DOHH2 (cell line): ENCODE data around the gene CPAMD8.
"Not testable (repeated sequence)": the region's sequence is repeated elsewhere in the genome, so short reads cannot be mapped to it uniquely, and the experiment has no call there.

Source experiments
- H3F3A ChIP-seq: fragments of 200-600 bp; sonication (generic), shearing (Covaris generic); 2 replicates; pipeline ENCODE4 v1.6.0; 2016; ENCODE audit warnings: antibody characterized with exemption, mild to moderate bottlenecking; ENCODE audit not compliant: control insufficient read depth, insufficient read depth
- H3K27ac ChIP-seq: fragments of 200-600 bp; sonication (generic); 2 replicates; pipeline ENCODE4 v1.5.1; 2014; ENCODE audit warnings: low read depth, mild to moderate bottlenecking, low read length, moderate library complexity
- H3K27me3 ChIP-seq: fragments of 200-600 bp; sonication (generic); 2 replicates; pipeline ENCODE4 v1.6.1; 2014; ENCODE audit warnings: mild to moderate bottlenecking, low read length, mixed read lengths; ENCODE audit not compliant: control insufficient read depth
- H3K36me3 ChIP-seq: fragments of 200-600 bp; sonication (generic); 2 replicates; pipeline ENCODE4 v1.6.1; 2014; ENCODE audit warnings: mild to moderate bottlenecking, low read length, moderate library complexity, mixed read lengths; ENCODE audit not compliant: control insufficient read depth
- H3K4me1 ChIP-seq: fragments of 200-600 bp; sonication (generic); 2 replicates; pipeline ENCODE4 v1.6.1; 2014; ENCODE audit warnings: mild to moderate bottlenecking, low read length, mixed read lengths; ENCODE audit not compliant: control insufficient read depth
- H3K4me2 ChIP-seq: fragments of 200-600 bp; sonication (generic); 2 replicates; pipeline ENCODE4 v1.6.0; 2014; ENCODE audit warnings: mild to moderate bottlenecking, low read length, moderate library complexity
- H3K4me3 ChIP-seq: fragments of 200-600 bp; sonication (generic); 2 replicates; pipeline ENCODE4 v1.5.1; 2014; ENCODE audit warnings: mild to moderate bottlenecking, low read length, mixed read lengths
- H3K79me2 ChIP-seq: fragments of 200-600 bp; sonication (generic); 2 replicates; pipeline ENCODE4 v1.6.1; 2014; ENCODE audit warnings: mild to moderate bottlenecking, low read length, mixed read lengths; ENCODE audit not compliant: control insufficient read depth
- H3K9me2 ChIP-seq: fragments of 200-600 bp; sonication (generic); replicated peaks from 2 replicates; pipeline ENCODE4 v1.6.1; 2014; ENCODE audit warnings: mild to moderate bottlenecking, low read length, mixed read lengths; ENCODE audit not compliant: control insufficient read depth
- H3K9me3 ChIP-seq: fragments of 200-600 bp; sonication (generic); 2 replicates; pipeline ENCODE4 v1.6.1; 2014; ENCODE audit warnings: antibody characterized with exemption, low read length, mixed read lengths; ENCODE audit not compliant: control insufficient read depth, insufficient read depth
- H4K20me1 ChIP-seq: fragments of 200-600 bp; sonication (generic); 2 replicates; pipeline ENCODE4 v1.6.0; 2014; ENCODE audit warnings: low read depth, mild to moderate bottlenecking, antibody characterized with exemption, low read length, moderate library complexity; ENCODE audit not compliant: control insufficient read depth, insufficient read depth
- EZH2phosphoT487 ChIP-seq: fragments of 200-600 bp; sonication (generic); IDR thresholded peaks from 2 replicates; pipeline ENCODE4 v1.6.1; 2017; ENCODE audit warnings: borderline replicate concordance, mild to moderate bottlenecking, antibody characterized with exemption, low read length, moderate library complexity, mixed read lengths
- TF ChIP-seq, protein P1 (sequence below): fragments of 200-600 bp; sonication (generic); IDR thresholded peaks from one replicate; pipeline ENCODE4 v1.5.1; 2014; ENCODE audit warnings: antibody characterized with exemption, mild to moderate bottlenecking, low read depth, low read length; ENCODE audit not compliant: poor library complexity, severe bottlenecking

CPAMD8 gene

DNA sequence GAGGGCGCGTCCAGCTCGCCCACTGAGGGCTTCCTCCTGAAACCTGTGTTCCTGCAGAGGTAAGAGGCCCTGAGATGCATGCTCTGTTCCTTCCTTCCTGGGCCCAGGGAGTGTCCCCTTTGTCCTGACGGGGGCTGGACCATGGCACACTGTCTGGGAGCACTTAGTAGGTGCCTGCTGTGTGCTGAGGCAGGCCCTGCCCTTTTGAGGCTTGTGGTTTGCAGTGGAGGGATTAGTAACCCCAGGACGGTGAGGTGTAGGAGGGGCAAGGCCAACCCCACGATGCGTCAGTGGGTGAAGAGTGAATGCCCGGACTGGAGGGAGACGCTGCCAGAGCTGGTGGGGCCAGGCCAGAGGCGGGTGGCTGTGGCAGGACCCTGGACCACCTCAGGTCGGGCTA is 149.0 kb downstream of the CPAMD8 start:
- H3K4me1 ChIP-seq = peaks cover 7% of the 10 kb centered on the region
- peaks cover 71% of the 10 kb centered on the region for H3K36me3 ChIP-seq
- no peaks in the 10 kb centered on the region for H3K9me2 ChIP-seq
- no peak overlapping the region for H3K4me2 ChIP-seq
- peaks cover 32% of the 10 kb centered on the region for H3K79me2 ChIP-seq
- TF ChIP-seq EZH2phosphoT487 = no peak
- TF ChIP-seq, protein P1, sequence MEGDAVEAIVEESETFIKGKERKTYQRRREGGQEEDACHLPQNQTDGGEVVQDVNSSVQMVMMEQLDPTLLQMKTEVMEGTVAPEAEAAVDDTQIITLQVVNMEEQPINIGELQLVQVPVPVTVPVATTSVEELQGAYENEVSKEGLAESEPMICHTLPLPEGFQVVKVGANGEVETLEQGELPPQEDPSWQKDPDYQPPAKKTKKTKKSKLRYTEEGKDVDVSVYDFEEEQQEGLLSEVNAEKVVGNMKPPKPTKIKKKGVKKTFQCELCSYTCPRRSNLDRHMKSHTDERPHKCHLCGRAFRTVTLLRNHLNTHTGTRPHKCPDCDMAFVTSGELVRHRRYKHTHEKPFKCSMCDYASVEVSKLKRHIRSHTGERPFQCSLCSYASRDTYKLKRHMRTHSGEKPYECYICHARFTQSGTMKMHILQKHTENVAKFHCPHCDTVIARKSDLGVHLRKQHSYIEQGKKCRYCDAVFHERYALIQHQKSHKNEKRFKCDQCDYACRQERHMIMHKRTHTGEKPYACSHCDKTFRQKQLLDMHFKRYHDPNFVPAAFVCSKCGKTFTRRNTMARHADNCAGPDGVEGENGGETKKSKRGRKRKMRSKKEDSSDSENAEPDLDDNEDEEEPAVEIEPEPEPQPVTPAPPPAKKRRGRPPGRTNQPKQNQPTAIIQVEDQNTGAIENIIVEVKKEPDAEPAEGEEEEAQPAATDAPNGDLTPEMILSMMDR = no peak
- H3F3A ChIP-seq = no peaks in the 10 kb centered on the region
- H4K20me1 ChIP-seq = no peaks in the 10 kb centered on the region
- peaks cover 18% of the 10 kb centered on the region; the same call in 1 of the 2 replicates for H3K9me3 ChIP-seq
- H3K4me3 ChIP-seq = no peak overlapping the region
- H3K27me3 ChIP-seq = no peaks in the 10 kb centered on the region
- no peak overlapping the region for H3K27ac ChIP-seq

DNA sequence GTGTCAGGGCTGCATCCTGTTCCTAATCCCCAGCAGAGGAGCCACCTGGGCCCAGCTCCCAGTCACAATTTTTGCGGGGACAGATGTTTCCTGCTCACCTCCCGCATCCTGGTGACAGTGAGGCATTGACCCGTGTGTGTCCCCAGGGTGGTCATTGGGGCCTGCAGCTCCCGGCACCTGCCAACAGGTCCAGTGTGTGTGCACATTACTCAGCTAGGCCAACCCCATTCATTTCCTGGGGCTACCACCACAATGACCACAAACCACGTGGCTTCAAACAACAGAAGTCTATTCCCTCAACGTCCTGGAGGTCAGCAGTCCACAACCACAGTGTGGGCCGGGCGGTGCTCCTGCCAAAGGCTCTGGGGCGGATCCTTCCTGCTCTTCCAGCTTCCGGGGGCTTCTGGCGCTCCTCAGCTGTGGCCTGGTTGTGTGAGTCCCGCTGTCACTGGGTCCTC is 149.7 kb downstream of the CPAMD8 start:
- Histone ChIP-seq H3K4me2 (no peak overlapping the region), H3K36me3 (peaks cover 76% of the 10 kb centered on the region)

DNA sequence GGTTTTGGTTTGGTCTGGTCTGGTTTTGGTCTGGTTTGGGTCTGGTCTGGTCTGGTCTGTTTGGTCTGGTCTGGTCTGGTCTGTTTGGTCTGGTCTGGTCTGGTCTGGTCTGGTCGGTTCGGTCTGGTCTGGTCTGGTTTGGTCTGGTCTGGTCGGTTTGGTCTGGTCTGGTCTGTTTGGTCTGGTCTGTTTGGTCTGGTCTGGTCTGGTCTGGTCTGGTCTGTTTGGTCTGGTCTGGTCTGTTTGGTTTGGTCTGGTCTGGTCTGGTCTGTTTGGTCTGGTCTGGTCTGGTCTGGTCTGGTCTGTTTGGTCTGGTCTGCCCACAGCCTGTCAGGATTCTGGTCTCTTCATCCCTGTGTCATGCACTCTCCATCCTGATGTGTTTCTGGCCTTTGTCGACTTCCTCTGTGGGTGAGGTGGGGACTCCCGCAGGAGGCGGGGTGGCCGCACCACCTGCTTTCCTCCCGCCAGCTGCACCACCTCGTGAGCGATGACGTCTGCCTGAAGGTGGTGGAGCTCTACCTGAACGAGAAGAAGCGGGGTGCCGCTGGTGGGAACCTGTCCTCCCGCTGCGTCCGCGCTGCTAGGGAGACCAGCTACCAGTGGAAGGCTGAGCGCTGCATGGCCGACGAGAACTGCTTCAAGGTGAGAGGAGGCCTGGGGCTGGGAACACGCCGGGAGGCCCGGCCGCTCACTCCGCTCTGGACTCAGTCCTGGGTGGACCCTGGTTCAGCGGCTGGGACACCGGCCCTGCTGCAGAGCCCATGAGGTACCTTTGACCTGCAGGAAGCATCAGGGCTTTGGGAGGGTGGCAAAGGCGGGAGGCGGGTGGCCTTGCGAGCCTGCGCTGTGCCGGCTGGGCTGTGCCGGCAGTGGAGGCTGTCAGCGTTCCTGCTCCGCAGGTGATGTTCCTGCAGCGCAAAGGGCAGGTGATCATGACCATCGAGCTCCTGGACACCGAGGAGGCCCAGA is 150.7 kb downstream of the CPAMD8 start:
- Histone ChIP-seq H3K4me2 (no peak overlapping the region), H3K79me2 (peaks cover 32% of the 10 kb centered on the region), H3K4me1 (peaks cover 7% of the 10 kb centered on the region), H3K36me3 (peaks cover 85% of the 10 kb centered on the region), H3K9me3 (peaks cover 9% of the 10 kb centered on the region; the same call in 1 of the 2 replicates), H3K4me3 (no peak overlapping the region), H3K9me2 (no peaks in the 10 kb centered on the region), H3F3A (no peaks in the 10 kb centered on the region), H4K20me1 (no peaks in the 10 kb centered on the region), H3K27ac (no peak overlapping the region), H3K27me3 (no peaks in the 10 kb centered on the region)
- TF ChIP-seq EZH2phosphoT487 = no peak
- TF ChIP-seq, protein P1 = no peak

More for the DNA sequence above, 149.7 kb downstream of the CPAMD8 start:
- peaks cover 18% of the 10 kb centered on the region; the same call in 1 of the 2 replicates for H3K9me3 ChIP-seq
- no peak overlapping the region for H3K27ac ChIP-seq
- no peaks in the 10 kb centered on the region for H4K20me1 ChIP-seq
- H3K9me2 ChIP-seq = no peaks in the 10 kb centered on the region
- H3F3A ChIP-seq = no peaks in the 10 kb centered on the region
- H3K4me1 ChIP-seq = peaks cover 7% of the 10 kb centered on the region
- H3K27me3 ChIP-seq = no peaks in the 10 kb centered on the region
- H3K79me2 ChIP-seq = peaks cover 32% of the 10 kb centered on the region
- no peak for TF ChIP-seq EZH2phosphoT487
- TF ChIP-seq, protein P1 = no peak
- H3K4me3 ChIP-seq = no peak overlapping the region

DNA sequence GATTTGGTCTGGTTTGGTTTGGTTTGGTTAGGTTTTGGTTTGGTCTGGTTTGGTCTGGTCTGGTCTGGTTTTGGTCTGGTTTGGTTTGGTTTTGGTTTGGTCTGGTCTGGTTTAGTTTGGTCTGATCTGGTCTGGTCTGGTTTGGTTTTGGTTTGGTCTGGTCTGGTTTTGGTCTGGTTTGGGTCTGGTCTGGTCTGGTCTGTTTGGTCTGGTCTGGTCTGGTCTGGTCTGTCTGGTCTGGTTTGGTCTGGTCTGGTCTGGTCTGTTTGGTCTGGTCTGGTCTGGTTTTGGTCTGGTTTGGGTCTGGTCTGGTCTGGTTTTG is 151.7 kb downstream of the CPAMD8 start:
- H3K27ac ChIP-seq = peak overlapping the region; percentile 26; the same call in 1 of the 2 replicates
- not testable (repeated sequence) for H3K4me1 ChIP-seq
- H3K36me3 ChIP-seq = peaks cover 80% of the 10 kb centered on the region

More for the DNA sequence above, 151.7 kb downstream of the CPAMD8 start:
- H4K20me1 ChIP-seq, H3K4me2 ChIP-seq, H3K9me2 ChIP-seq, H3F3A ChIP-seq, H3K4me3 ChIP-seq, H3K27me3 ChIP-seq, H3K9me3 ChIP-seq: not testable (repeated sequence)
- H3K79me2 ChIP-seq = peaks cover 32% of the 10 kb centered on the region
